OCI-LY1 (cell line): Measurements from ENCODE around the gene KLF1.

ENCODE experiments used
- H2AFZ ChIP-seq: fragments of 200-600 bp; sonication (generic), shearing (Covaris generic); 2 replicates; pipeline ENCODE4 v1.6.0; 2014; ENCODE audit warnings: antibody characterized with exemption, mild to moderate bottlenecking, low read length
- H3F3A ChIP-seq: fragments of 200-600 bp; sonication (generic), shearing (Covaris generic); 2 replicates; pipeline ENCODE4 v1.6.0; 2014; ENCODE audit warnings: mild to moderate bottlenecking, antibody characterized with exemption, low read length, moderate library complexity; ENCODE audit not compliant: insufficient read depth
- H3K27ac ChIP-seq: fragments of 200-600 bp; sonication (generic); 2 replicates; pipeline ENCODE4 v1.5.1; 2014; ENCODE audit warnings: low read length, mixed run types, mild to moderate bottlenecking, low read depth; ENCODE audit not compliant: poor library complexity, severe bottlenecking
- H3K27me3 ChIP-seq: fragments of 200-600 bp; sonication (generic); 2 replicates; pipeline ENCODE4 v1.6.0; 2014; ENCODE audit warnings: antibody characterized with exemption, mild to moderate bottlenecking, low read length, moderate library complexity; ENCODE audit not compliant: insufficient read depth
- H3K36me3 ChIP-seq: fragments of 200-600 bp; sonication (generic); 2 replicates; pipeline ENCODE4 v1.6.1; 2014; ENCODE audit warnings: mild to moderate bottlenecking, antibody characterized with exemption, low read length, moderate library complexity, mixed read lengths; ENCODE audit not compliant: insufficient read depth
- H3K4me1 ChIP-seq: fragments of 200-600 bp; sonication (generic); 2 replicates; pipeline ENCODE4 v1.5.1; 2014; ENCODE audit warnings: mild to moderate bottlenecking, low read length, moderate library complexity; ENCODE audit not compliant: insufficient read depth, severe bottlenecking
- H3K4me2 ChIP-seq: fragments of 200-600 bp; sonication (generic), shearing (Covaris generic); 2 replicates; pipeline ENCODE4 v1.6.1; 2014; ENCODE audit warnings: low read length
- H3K4me3 ChIP-seq: fragments of 200-600 bp; sonication (generic); 2 replicates; pipeline ENCODE4 v1.5.1; 2014; ENCODE audit warnings: low read length, low read depth, mild to moderate bottlenecking, mixed read lengths; ENCODE audit not compliant: poor library complexity, severe bottlenecking
- H3K79me2 ChIP-seq: fragments of 200-600 bp; shearing (Covaris generic); 2 replicates; pipeline ENCODE4 v1.6.1; 2016; ENCODE audit warnings: mixed run types, low read length, mixed read lengths; ENCODE audit not compliant: insufficient read depth
- H3K9ac ChIP-seq: fragments of 200-600 bp; sonication (generic), shearing (Covaris generic); 2 replicates; pipeline ENCODE4 v1.6.1; 2014; ENCODE audit warnings: mild to moderate bottlenecking, low read length, mixed read lengths
- H3K9me2 ChIP-seq: fragments of 200-600 bp; sonication (generic), shearing (Covaris generic); 2 replicates; pipeline ENCODE4 v1.6.1; 2014; ENCODE audit warnings: low read depth, mild to moderate bottlenecking, low read length, mixed read lengths
- H3K9me3 ChIP-seq: fragments of 200-600 bp; shearing (Covaris generic); 2 replicates; pipeline ENCODE4 v1.6.1; 2014; ENCODE audit warnings: low read length, mixed read lengths
- H4K20me1 ChIP-seq: fragments of 200-600 bp; sonication (generic), shearing (Covaris generic); 2 replicates; pipeline ENCODE4 v1.6.0; 2016; ENCODE audit warnings: mild to moderate bottlenecking, low read length; ENCODE audit not compliant: insufficient read depth
- EZH2 ChIP-seq: fragments of 200-600 bp; sonication (generic), shearing (Covaris generic); IDR thresholded peaks from 2 replicates; pipeline ENCODE4 v1.8.0; 2017; ENCODE audit warnings: borderline replicate concordance, mixed run types, mild to moderate bottlenecking, antibody characterized with exemption, low read length, moderate library complexity, mixed read lengths
- TF ChIP-seq, protein P1 (sequence below): fragments of 200-600 bp; sonication (generic), shearing (Covaris generic); IDR thresholded peaks from 2 replicates; pipeline ENCODE4 v1.5.1; 2017; ENCODE audit warnings: mild to moderate bottlenecking, antibody characterized with exemption, low read length, moderate library complexity, mixed read lengths

Gene KLF1

DNA sequence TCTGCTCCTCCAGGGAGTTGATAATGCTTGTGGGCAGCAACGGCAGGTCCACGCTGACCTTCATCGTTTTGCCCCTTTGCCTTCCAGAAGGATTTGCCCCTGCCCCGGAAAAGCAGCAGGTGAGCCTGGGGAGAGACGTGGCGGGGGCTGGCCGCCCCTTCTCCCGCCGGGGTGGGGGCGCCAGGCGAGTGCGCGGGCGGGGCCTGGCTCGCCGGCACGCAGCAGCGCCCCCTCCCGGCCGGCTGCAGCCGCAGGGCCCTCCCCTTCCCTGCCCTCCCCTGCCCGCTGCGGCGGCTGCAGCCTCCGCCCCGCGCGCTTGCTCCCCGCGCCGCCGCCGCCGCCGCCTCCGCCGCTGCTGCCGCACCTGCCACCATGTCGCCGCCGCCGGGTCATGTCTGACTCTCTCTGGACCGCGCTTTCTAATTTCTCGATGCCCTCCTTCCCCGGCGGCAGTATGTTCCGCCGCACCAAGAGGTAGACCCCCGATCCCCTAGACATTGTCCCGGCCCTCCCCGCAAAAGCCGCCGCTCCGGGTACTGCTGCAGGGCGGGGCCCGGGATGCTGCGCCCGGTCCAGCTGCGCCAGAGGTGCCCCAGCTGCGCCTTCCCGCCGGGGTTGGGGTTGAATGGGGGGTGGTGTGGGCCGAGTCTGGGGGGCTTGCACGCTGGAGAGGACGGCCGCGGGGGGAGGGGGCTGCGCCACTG, 48.7 kb downstream of the KLF1 start, which contains the start of gene MAST1:
Gene MAST1 (plus strand): TSS at position 334 of the 704 bp plus-strand sequence. CDS start 58 bp downstream, at position 392.
- no peak within 1 kb of the TSS for H2AFZ ChIP-seq
- H3K79me2 ChIP-seq: no peaks in the 10 kb centered on the region
- no peaks in the 10 kb centered on the region for H4K20me1 ChIP-seq
- H3K4me2 ChIP-seq: peak within 1 kb of the TSS; percentile 64
- H3K27ac ChIP-seq: peak within 1 kb of the TSS; percentile 75
- peaks cover 24% of the 10 kb centered on the region for H3K36me3 ChIP-seq
- H3F3A ChIP-seq: peaks cover 8% of the 10 kb centered on the region
- H3K9ac ChIP-seq: peak within 1 kb of the TSS; percentile 83
- TF ChIP-seq, protein P1, sequence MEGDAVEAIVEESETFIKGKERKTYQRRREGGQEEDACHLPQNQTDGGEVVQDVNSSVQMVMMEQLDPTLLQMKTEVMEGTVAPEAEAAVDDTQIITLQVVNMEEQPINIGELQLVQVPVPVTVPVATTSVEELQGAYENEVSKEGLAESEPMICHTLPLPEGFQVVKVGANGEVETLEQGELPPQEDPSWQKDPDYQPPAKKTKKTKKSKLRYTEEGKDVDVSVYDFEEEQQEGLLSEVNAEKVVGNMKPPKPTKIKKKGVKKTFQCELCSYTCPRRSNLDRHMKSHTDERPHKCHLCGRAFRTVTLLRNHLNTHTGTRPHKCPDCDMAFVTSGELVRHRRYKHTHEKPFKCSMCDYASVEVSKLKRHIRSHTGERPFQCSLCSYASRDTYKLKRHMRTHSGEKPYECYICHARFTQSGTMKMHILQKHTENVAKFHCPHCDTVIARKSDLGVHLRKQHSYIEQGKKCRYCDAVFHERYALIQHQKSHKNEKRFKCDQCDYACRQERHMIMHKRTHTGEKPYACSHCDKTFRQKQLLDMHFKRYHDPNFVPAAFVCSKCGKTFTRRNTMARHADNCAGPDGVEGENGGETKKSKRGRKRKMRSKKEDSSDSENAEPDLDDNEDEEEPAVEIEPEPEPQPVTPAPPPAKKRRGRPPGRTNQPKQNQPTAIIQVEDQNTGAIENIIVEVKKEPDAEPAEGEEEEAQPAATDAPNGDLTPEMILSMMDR: peak; percentile 37
- TF ChIP-seq EZH2: no peak
- H3K9me2 ChIP-seq: no peaks in the 10 kb centered on the region
- peak within 1 kb of the TSS; percentile 81 for H3K4me3 ChIP-seq
- no peaks in the 10 kb centered on the region for H3K27me3 ChIP-seq
- H3K9me3 ChIP-seq: no peaks in the 10 kb centered on the region
- peaks cover 60% of the 10 kb centered on the region for H3K4me1 ChIP-seq

DNA sequence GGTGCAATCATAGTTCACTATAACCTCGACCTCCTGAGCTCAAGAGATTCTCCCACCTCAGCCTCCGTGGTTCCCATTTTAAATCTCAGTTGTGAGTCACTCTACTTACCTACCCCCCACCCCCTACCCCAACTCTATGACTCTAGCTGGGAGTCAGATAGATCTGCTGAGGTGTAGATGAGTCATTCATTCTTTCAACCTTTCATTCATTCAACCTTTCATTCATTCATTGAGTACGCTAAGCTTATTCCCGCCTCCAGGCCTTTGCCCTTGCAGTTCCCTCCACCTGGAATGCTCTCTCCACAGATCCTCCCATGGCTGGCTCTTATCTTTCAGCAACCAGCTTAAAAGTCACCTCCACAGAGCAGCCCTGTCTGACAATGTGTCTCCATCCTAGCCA, 49.8 kb downstream of the KLF1 start:
- H2AFZ ChIP-seq: no peak overlapping the region
- H3K4me3 ChIP-seq: no peak overlapping the region
- H3K4me1 ChIP-seq: peaks cover 68% of the 10 kb centered on the region
- TF ChIP-seq, protein P1: no peak
- no peak for TF ChIP-seq EZH2
- H3F3A ChIP-seq: peaks cover 12% of the 10 kb centered on the region
- H3K27ac ChIP-seq: peak overlapping the region; percentile 8
- H3K79me2 ChIP-seq: no peaks in the 10 kb centered on the region
- no peak overlapping the region for H3K9ac ChIP-seq
- H3K4me2 ChIP-seq: 0 out of 2 replicates have a peak overlapping the region, but pooled peaks have one; percentile 64
- peaks cover 14% of the 10 kb centered on the region; the same call in 1 of the 2 replicates for H3K36me3 ChIP-seq
- H4K20me1 ChIP-seq: no peaks in the 10 kb centered on the region
- no peaks in the 10 kb centered on the region for H3K9me3 ChIP-seq
- H3K9me2 ChIP-seq: no peaks in the 10 kb centered on the region
- no peaks in the 10 kb centered on the region for H3K27me3 ChIP-seq

DNA sequence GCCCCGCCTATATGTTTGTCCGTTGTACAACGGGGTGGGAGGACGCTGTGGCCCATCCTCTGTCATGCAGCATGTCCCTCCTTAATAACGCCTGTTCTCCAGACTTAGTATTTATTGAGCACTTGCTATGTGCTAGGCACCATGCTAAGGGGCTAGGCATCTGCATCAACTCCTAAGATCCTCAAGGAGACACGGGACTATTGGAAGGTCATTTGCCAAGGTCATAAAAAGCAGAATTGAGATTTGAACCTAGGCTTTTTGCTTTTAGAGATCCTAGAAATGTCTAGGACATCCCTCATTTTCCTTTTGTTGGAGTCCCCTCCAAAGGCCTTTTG, 50.5 kb downstream of the KLF1 start:
- Histone ChIP-seq H3K4me2 (peak overlapping the region; percentile 72), H3K9ac (no peak overlapping the region; the same call in 1 of the 2 replicates), H3K4me3 (peak overlapping the region; percentile 68), H3K36me3 (peaks cover 8% of the 10 kb centered on the region; the same call in 1 of the 2 replicates), H3F3A (peaks cover 12% of the 10 kb centered on the region), H3K27me3 (no peaks in the 10 kb centered on the region), H3K27ac (peak overlapping the region; percentile 76), H3K9me2 (no peaks in the 10 kb centered on the region), H2AFZ (no peak overlapping the region), H3K9me3 (no peaks in the 10 kb centered on the region), H3K79me2 (no peaks in the 10 kb centered on the region), H4K20me1 (no peaks in the 10 kb centered on the region), H3K4me1 (peaks cover 68% of the 10 kb centered on the region)
- TF ChIP-seq, protein P1: no peak
- no peak for TF ChIP-seq EZH2
